Testis (tissue), 2 donors: ENCODE measurements around the gene RUNDC3A.

ENCODE experiments used
- CTCF ChIP-seq, 3 experiments: fragments of 450-650 bp in 2 of 3; fragments of 200-600 bp in 1 of 3; sonication (generic) in 1 of 3; IDR thresholded peaks; one replicate each; pipeline ENCODE4 v1.5.1; 2016 to 2019; ENCODE audit warnings: antibody characterized with exemption in 3 of 3, mild to moderate bottlenecking in 2 of 3, moderate library complexity in 1 of 3
- POLR2A ChIP-seq: fragments of 450-650 bp; IDR thresholded peaks from one replicate; pipeline ENCODE4 v1.6.1; 2017; ENCODE audit warnings: antibody characterized with exemption, mild to moderate bottlenecking, moderate library complexity

- no peak for TF ChIP-seq CTCF (IDR thresholded peaks at IDR 0.05)
- no peak for TF ChIP-seq POLR2A
These were observed 41.8 kb upstream of the RUNDC3A start for GRCh38 chr17:44266402-44267164.
